HG03565 (cell line): ENCODE results near the gene GAB1.
A peak's percentile ranks its signal among the peaks of the same experiment; 100 is the strongest.

Experiments used
- ATAC-seq: cut with Tn5 transposase; IDR thresholded peaks from one replicate; pipeline ENCODE4 v1.9.1; 2021; ENCODE audit warnings: mild to moderate bottlenecking, moderate library complexity; ENCODE audit not compliant: unreplicated experiment

The GAB1 gene

DNA sequence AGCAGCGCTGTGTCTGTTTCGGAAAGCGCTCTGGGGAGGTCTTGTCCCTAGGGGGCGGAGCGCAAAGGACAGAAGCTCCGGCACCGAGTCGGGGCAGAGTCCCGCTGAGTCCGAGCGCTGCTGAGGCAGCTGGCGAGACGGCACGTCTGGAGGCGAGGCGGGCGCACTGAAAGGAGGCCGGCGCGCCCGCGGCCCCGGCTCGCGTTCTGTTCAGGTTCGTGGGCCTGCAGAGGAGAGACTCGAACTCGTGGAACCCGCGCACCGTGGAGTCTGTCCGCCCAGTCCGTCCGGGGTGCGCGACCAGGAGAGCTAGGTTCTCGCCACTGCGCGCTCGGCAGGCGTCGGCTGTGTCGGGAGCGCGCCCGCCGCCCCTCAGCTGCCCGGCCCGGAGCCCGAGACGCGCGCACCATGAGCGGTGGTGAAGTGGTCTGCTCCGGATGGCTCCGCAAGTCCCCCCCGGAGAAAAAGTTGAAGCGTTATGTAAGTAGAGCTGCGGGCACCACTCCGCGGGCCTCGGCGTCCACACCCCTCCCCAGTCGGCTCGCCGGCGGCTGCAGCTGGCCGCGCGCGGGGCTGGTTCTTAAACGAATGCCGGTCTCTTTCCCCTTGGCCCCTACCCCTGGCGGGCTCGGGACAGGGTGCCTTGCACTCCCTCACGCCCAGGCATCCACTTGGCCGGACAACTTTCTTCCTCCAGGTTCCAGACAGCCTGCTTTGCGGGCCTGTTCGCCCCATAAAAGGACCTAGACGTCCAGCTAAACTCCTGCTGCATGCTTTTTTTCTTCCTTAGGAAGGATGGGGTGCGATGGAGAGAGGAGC, at the start of gene GAB1:
GAB1 (plus strand) TSS at position 96 of the 819 bp plus-strand sequence; CDS start at position 409, 313 bp downstream.
- peak; percentile 72 for ATAC-seq

DNA sequence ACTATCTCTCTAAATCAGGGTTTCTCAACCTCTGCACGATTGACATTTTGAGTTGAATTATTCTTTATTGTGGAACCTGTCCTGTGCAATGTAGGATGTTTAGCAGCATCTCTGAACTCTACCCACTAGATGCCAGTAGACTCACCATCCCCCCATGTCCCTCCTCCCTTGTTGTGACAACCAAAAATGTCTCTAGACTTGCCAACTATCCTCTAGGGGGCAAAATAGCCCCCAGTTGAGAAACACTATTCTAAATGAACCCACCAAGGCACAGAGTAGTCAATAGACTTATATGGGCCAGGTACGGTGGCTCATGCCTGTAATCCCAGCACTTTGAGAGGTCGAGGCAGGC, 49.1 kb upstream of the GAB1 start:
- no peak for ATAC-seq

DNA sequence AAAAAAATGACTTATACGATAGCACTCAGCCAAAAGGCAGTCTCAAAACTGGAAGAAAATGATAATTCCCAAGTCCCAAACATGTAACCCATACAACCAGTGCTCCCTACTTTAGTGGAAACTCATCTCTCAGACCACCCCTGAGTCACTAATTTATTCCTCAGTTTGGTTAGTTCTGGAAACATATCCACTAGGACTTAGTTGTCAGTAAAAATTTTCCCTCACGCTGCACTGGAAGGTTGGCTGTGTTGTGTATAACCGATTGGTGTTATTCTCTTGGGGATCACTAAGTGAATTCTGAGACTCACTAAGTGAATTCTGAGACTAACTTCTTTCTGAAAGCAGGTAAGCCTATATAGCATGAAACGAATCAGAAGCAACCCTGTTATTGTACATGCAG, 48.5 kb upstream of the GAB1 start:
- no peak for ATAC-seq

DNA sequence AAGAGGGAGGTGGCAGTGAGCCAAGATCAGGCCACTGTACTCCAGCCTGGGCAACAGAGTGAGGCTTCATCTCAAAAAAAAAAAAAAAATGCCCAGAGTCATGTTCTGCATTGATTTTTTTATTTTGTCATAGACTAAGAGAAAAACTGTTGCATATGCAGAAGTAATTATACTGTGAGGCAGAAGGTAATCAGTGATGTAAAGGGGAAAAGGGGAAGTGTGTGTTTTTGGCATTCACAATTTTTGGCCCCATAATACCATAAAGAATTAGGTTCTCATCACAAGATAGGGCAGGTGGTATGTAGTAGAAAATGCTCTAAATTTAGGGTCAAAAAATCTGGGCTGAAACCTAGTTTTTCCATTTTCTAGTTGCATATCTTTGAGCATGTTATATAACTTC, 47.3 kb upstream of the GAB1 start:
- ATAC-seq: no peak

DNA sequence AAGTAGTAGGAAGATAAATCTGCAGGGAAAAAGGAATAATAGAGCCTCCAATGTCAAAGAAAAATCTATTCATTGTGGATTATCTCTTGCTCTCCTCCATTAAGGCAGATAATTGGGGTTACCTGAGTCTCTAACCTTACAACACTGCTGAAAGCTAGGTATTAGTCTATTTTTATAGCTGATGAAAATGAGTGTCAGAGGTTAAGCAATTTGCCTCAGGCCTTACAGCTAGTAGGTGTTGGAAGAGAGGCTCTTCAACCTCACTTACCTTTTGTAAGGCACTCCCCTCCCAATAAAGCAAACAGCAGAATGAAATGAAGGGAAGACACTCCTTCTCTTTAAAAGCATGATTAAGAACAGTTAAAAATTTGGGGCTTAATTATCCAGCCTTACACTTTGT, 45.4 kb upstream of the GAB1 start:
- no peak for ATAC-seq

DNA sequence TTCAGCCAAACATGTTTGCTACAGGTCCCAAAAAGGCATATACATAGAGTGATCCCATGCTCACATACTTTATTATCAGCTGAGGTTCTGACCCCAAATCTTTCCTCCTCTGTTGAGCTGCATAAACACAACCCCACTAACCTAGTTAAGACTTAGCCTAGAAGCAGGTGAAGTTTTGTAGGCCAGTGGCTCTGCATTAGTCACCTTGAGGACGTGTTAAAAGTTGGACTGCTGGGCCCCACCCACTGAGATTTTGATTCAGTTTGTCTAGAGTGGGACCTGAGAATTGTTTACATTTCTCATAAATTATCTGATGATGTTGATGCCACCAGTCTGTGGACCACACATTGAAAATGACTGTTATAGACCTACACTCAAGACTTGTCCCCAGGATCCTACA, 43.8 kb upstream of the GAB1 start:
- no peak for ATAC-seq

DNA sequence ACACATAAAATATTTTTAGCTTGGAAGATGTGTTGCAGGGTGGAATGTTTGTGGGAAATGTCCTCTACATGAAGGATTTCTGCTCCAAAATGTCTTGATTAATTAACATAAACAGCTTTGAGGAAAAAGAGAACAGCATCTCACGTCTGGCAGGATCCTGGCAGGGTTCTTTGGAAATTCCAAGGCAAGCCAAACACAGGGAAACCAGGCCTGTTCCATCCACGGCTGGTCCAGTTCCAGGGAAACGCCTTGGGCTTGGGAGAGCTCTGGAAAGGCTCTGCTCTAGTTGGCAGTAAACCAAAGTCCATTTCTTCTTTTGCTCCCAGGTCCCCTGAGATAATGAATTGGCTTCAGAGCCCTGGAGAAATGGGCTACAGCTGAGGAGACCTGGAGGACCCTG, 42.4 kb upstream of the GAB1 start:
- no peak for ATAC-seq

DNA sequence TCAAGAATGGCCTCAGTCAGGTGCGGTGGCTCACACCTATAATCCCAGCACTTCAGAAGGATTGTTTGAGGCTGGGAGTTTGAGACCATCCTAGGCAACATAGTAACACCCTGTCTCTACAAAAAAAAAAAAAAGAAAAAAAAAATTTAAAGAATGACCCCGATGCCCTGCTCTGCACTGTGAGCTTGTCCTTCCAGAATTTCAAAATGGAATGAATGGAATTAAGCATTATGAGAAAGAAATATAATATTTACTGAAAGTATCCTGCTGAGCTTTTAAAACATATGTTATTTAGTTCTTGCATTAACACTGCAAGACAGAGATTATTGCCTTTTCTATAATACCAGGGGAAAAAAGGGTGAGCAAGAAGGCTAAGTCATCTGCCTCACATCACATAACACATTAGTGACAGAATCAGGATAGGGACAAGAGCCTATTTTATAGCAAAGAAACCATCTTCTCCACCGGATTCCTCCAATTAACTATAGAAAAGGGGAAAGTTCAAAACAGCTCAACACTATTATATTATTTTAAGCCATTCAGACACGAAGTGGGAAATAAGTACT, 41.9 kb upstream of the GAB1 start:
- ATAC-seq: no peak

DNA sequence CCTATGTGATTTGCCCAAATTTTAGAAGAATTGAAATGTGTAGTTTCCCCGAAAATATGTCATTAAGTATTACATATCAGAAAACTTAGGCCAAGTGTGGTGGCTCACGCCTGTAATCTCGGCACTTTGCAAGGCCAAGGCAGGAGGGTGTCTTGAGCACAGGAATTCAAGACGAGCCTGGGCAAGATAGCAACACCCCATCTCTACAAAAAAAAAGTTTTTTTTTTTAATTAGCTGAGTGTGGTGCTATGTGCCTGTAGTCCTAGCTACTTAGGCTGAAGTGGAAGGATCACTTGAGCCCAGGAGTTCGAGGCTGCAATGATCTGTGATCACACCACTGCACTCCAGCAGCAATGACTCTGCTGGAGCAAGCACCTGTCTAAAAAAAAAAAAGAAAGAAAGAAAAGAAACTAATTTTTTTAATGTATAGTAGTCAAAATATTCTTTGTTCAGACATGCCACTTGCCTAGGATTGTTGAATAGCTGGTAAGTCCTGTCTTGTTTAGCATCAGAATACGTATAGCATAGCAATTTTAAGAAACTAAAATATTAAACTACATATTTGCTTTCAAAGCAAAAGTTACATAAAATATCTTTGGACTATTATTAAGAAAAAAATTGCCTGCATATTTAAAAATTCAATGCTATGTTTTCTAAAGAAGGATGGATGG, 40.1 kb upstream of the GAB1 start:
- ATAC-seq: no peak

DNA sequence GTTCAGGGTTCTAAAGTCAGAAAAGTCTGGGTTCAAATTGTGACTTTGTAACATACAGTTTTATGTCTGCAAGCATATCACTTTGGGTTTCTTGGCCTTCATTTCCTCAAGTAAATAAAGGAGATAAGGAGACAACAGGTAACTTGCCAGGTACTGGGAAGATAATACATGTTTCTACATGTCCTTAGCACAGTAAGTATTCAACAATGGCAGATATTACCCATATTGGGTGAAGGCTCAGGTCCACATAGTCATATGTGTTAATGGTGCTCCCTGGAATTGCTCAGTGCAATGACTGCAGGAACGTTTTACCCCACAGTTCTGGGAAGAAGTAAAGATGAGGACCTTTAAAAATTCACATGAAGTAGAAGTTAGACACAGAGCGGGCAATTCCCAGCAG, 35.8 kb upstream of the GAB1 start:
- ATAC-seq: no peak

DNA sequence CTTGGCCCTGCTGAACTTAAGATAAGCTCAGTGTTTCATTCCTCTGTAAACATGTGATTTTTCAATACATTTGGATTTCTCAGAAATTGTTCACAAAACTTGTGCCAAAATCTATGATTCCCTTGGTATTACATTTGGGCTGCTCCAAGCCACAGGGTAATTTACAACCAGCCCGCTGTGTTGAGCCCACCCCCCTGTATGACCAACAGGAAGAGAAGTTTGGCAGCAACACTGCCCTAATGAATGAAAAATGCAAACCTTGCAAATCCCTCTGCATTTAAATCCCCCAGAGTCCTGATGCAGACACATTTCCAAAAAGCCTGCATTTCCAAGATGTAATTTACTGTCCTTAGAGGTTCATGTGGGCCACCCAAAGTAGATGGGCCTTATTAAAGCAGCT, 34.1 kb upstream of the GAB1 start:
- no peak for ATAC-seq

DNA sequence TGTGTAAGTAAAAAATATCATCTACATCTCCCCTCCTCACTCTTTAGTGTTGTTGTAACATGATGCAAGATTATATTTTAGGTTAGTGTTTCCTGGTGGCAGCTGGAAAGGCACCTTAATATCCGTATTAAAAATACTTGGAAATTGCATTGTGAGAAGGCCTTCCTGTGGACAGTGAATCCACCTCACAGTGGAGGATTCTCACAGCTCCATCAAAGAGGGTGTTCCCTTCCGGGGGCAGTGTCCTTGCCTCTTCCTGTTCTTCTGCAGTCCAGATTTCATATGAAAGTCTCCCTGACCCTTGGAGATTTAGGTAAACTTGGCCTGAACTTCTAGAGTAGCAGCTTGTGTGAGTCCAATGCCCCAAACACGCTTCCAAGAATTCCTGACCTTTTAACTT, 29.9 kb upstream of the GAB1 start:
- ATAC-seq: no peak

DNA sequence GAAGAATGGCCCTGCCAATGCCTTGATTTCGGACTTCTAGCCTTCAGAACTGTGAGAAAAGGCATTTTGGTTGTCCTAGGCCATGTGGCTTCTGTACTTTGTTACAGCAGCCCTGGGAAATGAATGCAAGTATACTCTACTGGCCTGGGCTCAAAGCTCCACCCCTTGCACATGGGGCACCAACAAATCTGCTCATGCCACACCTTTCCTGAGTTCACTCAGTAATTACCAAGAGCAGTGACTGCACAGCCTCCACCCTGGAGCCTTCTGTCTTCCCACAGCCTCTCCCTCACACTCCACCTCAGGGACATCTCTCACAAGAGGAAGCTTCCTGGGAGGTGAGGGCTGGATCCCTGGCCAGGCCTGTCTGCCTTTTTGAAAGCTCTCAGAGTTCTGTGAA, 29.1 kb upstream of the GAB1 start:
- no peak for ATAC-seq

DNA sequence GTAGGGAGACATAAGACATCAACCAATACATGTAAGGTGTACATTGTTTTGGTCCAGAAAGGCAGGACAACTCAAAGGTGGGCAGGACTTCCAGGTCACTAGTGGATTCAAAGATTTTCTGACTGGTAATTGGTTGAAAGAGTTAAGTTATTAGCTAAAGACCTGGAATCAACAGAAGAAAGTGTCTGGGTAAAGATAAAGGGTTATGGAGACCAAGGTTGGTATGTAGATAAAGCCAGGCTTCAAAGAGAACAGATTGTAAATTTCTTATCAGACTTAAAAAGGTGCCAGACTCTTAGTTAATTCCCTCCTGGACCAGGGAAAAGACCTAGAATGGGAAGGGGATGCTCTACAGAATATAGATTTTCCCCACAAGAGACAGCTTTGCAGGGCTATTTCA, 28.3 kb upstream of the GAB1 start:
- no peak for ATAC-seq

DNA sequence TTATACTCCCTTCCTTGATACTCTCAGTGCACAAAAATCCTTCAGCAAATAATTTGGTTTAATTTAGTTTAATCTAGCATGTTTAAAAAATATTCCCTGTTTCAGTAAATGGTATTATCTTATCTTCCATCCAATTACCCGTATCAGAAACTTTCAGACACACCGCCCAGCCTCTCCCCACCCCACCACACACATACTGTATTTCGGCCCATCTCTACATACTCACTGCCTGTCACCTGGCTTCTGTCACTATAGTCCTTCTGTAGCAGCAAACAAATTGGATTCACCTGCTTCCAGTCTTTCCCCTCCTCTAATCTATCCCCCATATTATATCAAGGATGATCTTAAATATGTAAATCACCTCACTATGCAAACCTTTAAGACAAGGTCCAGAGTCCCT, 24.8 kb upstream of the GAB1 start:
- no peak for ATAC-seq

DNA sequence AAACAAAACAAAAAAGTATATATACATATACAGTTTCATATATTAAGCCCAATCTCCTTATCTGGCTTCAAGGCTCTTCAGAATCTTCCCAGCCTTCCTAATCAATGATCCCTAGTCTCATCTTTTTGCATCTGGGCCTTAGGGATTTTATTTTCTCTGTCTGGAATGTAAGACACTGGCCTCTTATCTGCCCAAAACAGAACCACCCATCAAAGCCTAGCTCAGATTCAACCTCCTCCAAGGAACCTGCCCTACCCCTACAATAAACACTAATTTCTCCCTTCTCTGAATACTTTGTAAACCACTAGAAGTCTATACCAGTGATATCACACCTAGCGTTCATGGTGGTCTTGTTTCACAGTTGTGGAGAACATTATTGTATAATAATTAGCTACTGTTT, 23.2 kb upstream of the GAB1 start:
- no peak for ATAC-seq

DNA sequence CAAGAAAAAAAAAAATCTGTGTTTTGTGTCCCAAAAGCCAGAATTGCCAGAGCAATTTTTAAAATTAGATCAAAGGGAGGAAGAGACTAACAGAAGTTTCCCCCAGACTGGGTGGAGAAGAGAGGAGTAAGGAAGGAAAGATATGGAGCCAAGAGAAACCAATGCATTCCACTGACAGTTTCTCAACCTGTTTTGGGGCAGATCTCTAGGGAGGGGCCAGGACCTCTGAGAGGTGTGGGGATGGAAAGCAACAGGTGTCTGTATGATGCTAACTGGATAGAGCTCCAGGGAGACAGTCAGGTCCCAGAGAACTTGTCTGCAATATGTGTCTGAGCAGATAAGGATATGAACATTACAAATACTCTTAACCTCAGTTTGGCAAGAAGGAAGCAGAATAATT, 22.7 kb upstream of the GAB1 start:
- ATAC-seq: no peak

DNA sequence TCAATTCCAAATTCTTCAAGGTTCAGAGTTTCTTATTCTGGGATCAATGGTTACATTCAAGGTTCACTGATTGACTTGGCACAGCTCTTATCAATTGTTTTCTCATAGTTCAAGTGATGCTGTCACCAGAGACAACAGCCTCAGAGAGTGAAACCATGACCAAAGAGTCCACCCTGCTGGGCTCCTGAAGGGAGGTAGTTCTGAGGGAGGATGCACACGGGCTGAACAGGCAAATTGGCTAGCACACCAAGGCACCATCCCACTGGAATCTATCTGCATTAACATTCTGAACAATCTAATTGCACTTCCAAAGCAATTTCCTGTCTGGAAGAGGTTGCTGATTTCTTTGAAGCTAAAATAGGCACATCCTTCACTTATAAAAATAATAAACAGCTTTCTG, 16.6 kb upstream of the GAB1 start:
- no peak for ATAC-seq

DNA sequence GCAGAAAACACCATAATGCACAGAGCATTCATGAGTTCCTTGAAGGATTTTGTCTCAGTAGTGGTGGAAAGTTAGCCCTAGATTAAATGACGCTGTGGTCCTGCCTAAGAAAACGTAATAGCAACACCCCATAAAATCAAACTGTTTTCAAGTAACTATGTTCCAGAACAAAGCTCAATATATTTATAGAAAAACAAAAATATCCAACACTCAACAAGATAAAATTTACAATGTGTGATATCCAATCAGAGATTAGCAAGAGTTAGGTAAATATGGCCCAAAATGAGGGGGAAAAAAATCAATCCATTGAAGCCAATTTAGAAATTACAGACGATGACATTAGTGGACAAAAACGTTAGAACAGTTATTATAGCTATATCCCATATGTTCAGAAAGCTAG, 9.9 kb upstream of the GAB1 start:
- ATAC-seq: no peak

DNA sequence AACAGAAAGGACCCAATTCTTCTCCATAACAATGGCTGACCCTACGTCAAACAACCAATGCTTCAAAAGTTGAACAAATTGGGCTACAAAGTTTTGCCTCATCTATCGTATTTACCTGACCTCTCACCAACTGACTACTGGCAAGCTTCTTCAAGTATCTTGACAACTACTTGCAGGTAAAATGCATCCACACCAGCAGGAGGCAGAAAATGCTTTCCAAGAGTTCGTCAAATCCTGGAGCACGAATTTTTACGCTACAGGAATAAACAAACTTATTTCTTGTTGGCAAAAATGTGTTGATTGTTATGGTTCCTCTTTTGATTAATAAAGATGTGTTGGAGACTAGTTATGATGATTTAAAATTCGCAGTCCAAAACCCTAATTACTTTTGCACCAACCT, 6.7 kb upstream of the GAB1 start:
- no peak for ATAC-seq

DNA sequence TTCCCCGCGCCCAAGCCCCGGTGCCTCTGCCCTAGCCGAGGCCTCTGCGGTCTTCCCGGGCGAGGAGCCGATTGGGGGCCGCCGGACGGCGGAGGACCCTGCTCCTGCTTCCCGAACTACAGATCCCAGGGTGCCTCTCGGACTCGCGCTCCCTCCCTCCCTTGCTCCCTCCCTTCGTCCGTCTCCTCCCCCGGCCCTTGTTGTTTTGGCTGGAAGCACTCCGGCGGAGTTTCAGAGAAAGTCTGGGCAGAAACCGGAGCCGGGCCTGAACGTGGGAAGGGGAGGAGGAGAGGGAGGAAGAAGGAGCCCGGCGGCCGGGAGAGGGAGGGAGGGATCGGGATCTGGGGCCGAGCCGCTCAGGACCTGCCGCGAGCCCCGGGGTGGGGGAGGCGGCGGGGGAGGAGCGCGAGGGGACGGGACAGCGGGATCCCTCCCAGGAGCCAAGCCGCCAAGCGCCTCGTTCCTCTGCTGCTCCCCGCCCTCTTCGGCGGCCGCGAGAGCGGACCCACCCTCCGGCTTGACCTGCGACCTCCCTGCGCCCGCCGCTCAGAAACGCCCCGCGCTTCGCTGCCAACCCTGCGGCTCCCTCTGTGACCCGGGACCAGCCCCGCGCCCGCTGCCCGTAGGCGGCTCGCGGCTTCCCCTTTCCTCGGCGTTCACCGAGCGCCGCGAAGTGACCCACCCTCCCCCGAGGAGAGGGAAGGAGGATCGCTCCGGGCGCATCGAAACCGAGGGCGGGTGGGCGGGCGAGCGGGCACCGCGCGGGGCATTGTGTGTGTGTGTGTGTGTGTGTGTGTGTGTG, 496 bp upstream of the GAB1 start:
- peak; percentile 29 for ATAC-seq
